IMR-90 (cell line): ENCODE measurements around the gene WNT7B. TPM values are rescaled to one million over a fixed set of nuclear protein-coding genes. Genes with fewer than 3 reads are reported as not detected.

Experiments
- ATAC-seq: fragments of 200-7000 bp; cut with Tn5 transposase; 2 replicates; pipeline ENCODE4 v1.9.1; 2020; ENCODE audit warnings: low read depth, mild to moderate bottlenecking, moderate library complexity
- BruUV-seq: library from RNA; stranded (reverse); fragments of 400-500 nt; replicated peaks from 2 replicates; lab custom pipeline; 2021; lab: Mats Ljungman, UMichigan
- CTCF ChIA-PET: fragments of 300-600 bp; formaldehyde crosslinking; extraction: SDS; loops from one replicate; lab custom pipeline; 2021; ENCODE audit warnings: antibody characterized with exemption; lab: Yijun Ruan, JAX
- POLR2A ChIA-PET: fragments of 300-600 bp; sonication (Branson Sonifier 250); formaldehyde crosslinking; loops from one replicate; lab custom pipeline; 2022; ENCODE audit warnings: antibody characterized with exemption; ENCODE audit not compliant: unreplicated experiment; lab: Charles Lee
- DNase-seq: peaks from one replicate; pipeline ENCODE4 v3.0.0; 2013
- H2AFZ ChIP-seq: replicated peaks from 2 replicates; pipeline ENCODE3; 2013; ENCODE audit warnings: low read length, mild to moderate bottlenecking; ENCODE audit not compliant: poor library complexity
- H2AK5ac ChIP-seq: 2 replicates; pipeline ENCODE4 v1.6.1; 2013; ENCODE audit warnings: low read depth, low read length, inconsistent platforms
- H2AK9ac ChIP-seq: replicated peaks from 2 replicates; pipeline ENCODE3; 2013; ENCODE audit warnings: mild to moderate bottlenecking, low read depth, low read length, moderate library complexity; ENCODE audit not compliant: poor library complexity
- H2BK120ac ChIP-seq: 2 replicates; pipeline ENCODE4 v1.6.1; 2013; ENCODE audit warnings: low read depth, low read length, inconsistent platforms
- H2BK15ac ChIP-seq: 3 replicates; pipeline ENCODE4 v1.6.1; 2013; ENCODE audit warnings: low read depth, low read length, inconsistent platforms
- H2BK20ac ChIP-seq: 2 replicates; pipeline ENCODE4 v1.6.1; 2013; ENCODE audit warnings: low read depth, mild to moderate bottlenecking, inconsistent platforms, low read length, moderate library complexity
- H2BK5ac ChIP-seq: 2 replicates; pipeline ENCODE4 v1.6.1; 2013; ENCODE audit warnings: mild to moderate bottlenecking, low read depth, low read length, inconsistent platforms; ENCODE audit not compliant: poor library complexity, severe bottlenecking
- H3K14ac ChIP-seq: replicated peaks from 2 replicates; pipeline ENCODE4 v1.6.1; 2013; ENCODE audit warnings: low read depth, low read length, inconsistent platforms
- H3K18ac ChIP-seq: 2 replicates; pipeline ENCODE4 v1.6.1; 2013; ENCODE audit warnings: low read depth, low read length, control low read depth
- H3K23ac ChIP-seq: 2 replicates; pipeline ENCODE4 v1.6.1; 2013; ENCODE audit warnings: low read depth, low read length, inconsistent platforms
- H3K27ac ChIP-seq: 2 replicates; pipeline ENCODE4 v1.5.1; 2013; ENCODE audit warnings: mild to moderate bottlenecking, control low read depth, low read length; ENCODE audit not compliant: insufficient read depth
- H3K27me3 ChIP-seq: 2 replicates; pipeline ENCODE4 v1.6.1; 2013; ENCODE audit warnings: low read length; ENCODE audit not compliant: control insufficient read depth, insufficient read depth
- H3K36me3 ChIP-seq: 2 replicates; pipeline ENCODE4 v1.6.1; 2013; ENCODE audit warnings: low read length, mixed read lengths; ENCODE audit not compliant: control insufficient read depth, insufficient read depth
- H3K4ac ChIP-seq: 2 replicates; pipeline ENCODE4 v1.6.1; 2013; ENCODE audit warnings: low read depth, low read length, inconsistent platforms
- H3K4me1 ChIP-seq: 2 replicates; pipeline ENCODE4 v1.6.1; 2013; ENCODE audit warnings: low read length, mixed read lengths; ENCODE audit not compliant: control insufficient read depth, insufficient read depth
- H3K4me2 ChIP-seq: 2 replicates; pipeline ENCODE4 v1.6.1; 2013; ENCODE audit warnings: low read depth, mild to moderate bottlenecking, control low read depth, low read length, moderate library complexity
- H3K4me3 ChIP-seq: 2 replicates; pipeline ENCODE4 v1.5.1; 2013; ENCODE audit warnings: low read depth, mild to moderate bottlenecking, control low read depth, low read length, moderate library complexity; ENCODE audit not compliant: insufficient read depth
- H3K56ac ChIP-seq: 2 replicates; pipeline ENCODE4 v1.6.1; 2013; ENCODE audit warnings: low read length, inconsistent platforms; ENCODE audit not compliant: insufficient read depth; ENCODE audit errors: extremely low read depth
- H3K79me1 ChIP-seq, 2 experiments: 2 replicates each; pipeline ENCODE4 v1.6.1; 2013; ENCODE audit warnings: low read length in 2 of 2, inconsistent platforms in 1 of 2, low read depth in 1 of 2
- H3K9ac ChIP-seq: 2 replicates; pipeline ENCODE4 v1.6.1; 2013; ENCODE audit warnings: low read depth, low read length, control low read depth
- H3K9me1 ChIP-seq: 2 replicates; pipeline ENCODE4 v1.6.1; 2013; ENCODE audit warnings: low read length, inconsistent platforms; ENCODE audit not compliant: insufficient read depth
- H3K9me3 ChIP-seq: 2 replicates; pipeline ENCODE4 v1.6.1; 2013; ENCODE audit warnings: low read length; ENCODE audit not compliant: control insufficient read depth, insufficient read depth
- H4K20me1 ChIP-seq: 2 replicates; pipeline ENCODE4 v1.6.1; 2013; ENCODE audit warnings: low read length, inconsistent platforms; ENCODE audit not compliant: insufficient read depth
- H4K5ac ChIP-seq: 2 replicates; pipeline ENCODE4 v1.6.1; 2013; ENCODE audit warnings: mild to moderate bottlenecking, low read depth, low read length, control low read depth
- H4K8ac ChIP-seq, 2 experiments: 2 replicates each; pipeline ENCODE4 v1.6.1; 2013; ENCODE audit warnings: low read depth in 2 of 2, low read length in 2 of 2, control low read depth in 1 of 2, inconsistent platforms in 1 of 2
- H4K91ac ChIP-seq: 2 replicates; pipeline ENCODE4 v1.6.1; 2013; ENCODE audit warnings: low read depth, low read length, inconsistent platforms; ENCODE audit not compliant: insufficient read depth
- BHLHE40 ChIP-seq: fragments of 150-350 bp; IDR thresholded peaks from 2 replicates; pipeline ENCODE4 v1.6.1; 2016; ENCODE audit warnings: mild to moderate bottlenecking, low read depth, low read length
- CEBPB ChIP-seq: IDR thresholded peaks from 2 replicates; pipeline ENCODE4 v1.6.1; 2012; ENCODE audit warnings: low read depth, low read length, improper control_type of control experiment
- CHD1 ChIP-seq: IDR thresholded peaks from 2 replicates; pipeline ENCODE4 v1.6.1; 2012; ENCODE audit warnings: low read depth, low read length, improper control_type of control experiment
- FOS ChIP-seq: fragments of 150-350 bp; IDR thresholded peaks from 2 replicates; pipeline ENCODE4 v1.6.1; 2016; ENCODE audit warnings: low read depth, low read length
- MAFK ChIP-seq: IDR thresholded peaks from 2 replicates; pipeline ENCODE4 v1.6.1; 2012; ENCODE audit warnings: low read depth, low read length, improper control_type of control experiment
- MAZ ChIP-seq: IDR thresholded peaks from 2 replicates; pipeline ENCODE4 v1.6.1; 2012; ENCODE audit warnings: low read depth, mild to moderate bottlenecking, low read length, improper control_type of control experiment, moderate library complexity, borderline replicate concordance
- MXI1 ChIP-seq: IDR thresholded peaks from 2 replicates; pipeline ENCODE4 v1.6.1; 2012; ENCODE audit warnings: low read depth, mild to moderate bottlenecking, low read length, moderate library complexity, borderline replicate concordance
- NFE2L2 ChIP-seq: fragments of 150-350 bp; IDR thresholded peaks from 2 replicates; pipeline ENCODE4 v1.6.1; 2016; ENCODE audit warnings: low read depth, mild to moderate bottlenecking, low read length
- POLR2A ChIP-seq: IDR thresholded peaks from 2 replicates; pipeline ENCODE4 v1.6.1; 2012; ENCODE audit warnings: mild to moderate bottlenecking, low read depth, low read length
- RAD21 ChIP-seq: IDR thresholded peaks from 2 replicates; pipeline ENCODE4 v1.6.1; 2012; ENCODE audit warnings: low read length, improper control_type of control experiment
- RCOR1 ChIP-seq: IDR thresholded peaks from 2 replicates; pipeline ENCODE4 v1.6.1; 2012; ENCODE audit warnings: mild to moderate bottlenecking, low read length, improper control_type of control experiment; ENCODE audit not compliant: insufficient replicate concordance
- RFX5 ChIP-seq: IDR thresholded peaks from 2 replicates; pipeline ENCODE4 v1.8.0; 2012; ENCODE audit warnings: low read depth, mild to moderate bottlenecking, low read length, moderate library complexity
- SMC3 ChIP-seq: fragments of 150-350 bp; IDR thresholded peaks from 2 replicates; pipeline ENCODE4 v1.6.1; 2016; ENCODE audit warnings: low read depth, mild to moderate bottlenecking, antibody characterized with exemption, low read length, moderate library complexity
- WGBS, 2 experiments: methylation state at CpG; one replicate each; pipeline versions ENCODE4 v1.1.5 to v1.1.7; 2013; ENCODE audit warnings: missing lambda C conversion rate in 2 of 2; ENCODE audit not compliant: insufficient read length in 1 of 2; ENCODE audit errors: extremely low coverage in 2 of 2; 5-methylcytosine and 5-hydroxymethylcytosine counted together
- dilution Hi-C: fragments of 300-500 bp; cut with HindIII; formaldehyde crosslinking; loops from one replicate; pipeline ENCODE4 v1.14.3; 2018; ENCODE audit warnings: low sequenced_read_pairs; ENCODE audit not compliant: unreplicated experiment
- in situ Hi-C: fragments of 300-500 bp; cut with MboI; formaldehyde crosslinking; loops from 3 replicates; pipeline ENCODE4 v1.14.3; 2019; ENCODE audit warnings: low sequenced_read_pairs, inconsistent platforms, mixed read lengths
- intact Hi-C: fragments of 100-400 bp; cut with micrococcal nuclease; formaldehyde crosslinking; loops from 2 replicates; pipeline ENCODE4 v1.10.0; 2022
- polyA plus RNA-seq, 3 experiments: library from polyadenylated mRNA; depleted of rRNA; stranded (reverse); fragments of >200 nt; gene quantifications; 2 replicates each; pipeline ENCODE4 v1.2.3, GENCODE V29; 2012; ENCODE audit warnings: low replicate concordance in 1 of 3
- total RNA-seq: library from RNA; depleted of rRNA; stranded (reverse); fragments of >200 nt; gene quantifications from 2 replicates; pipeline ENCODE4 v1.2.3, GENCODE V29; 2012
- TF ChIP-seq, protein P1 (sequence below): conservative IDR thresholded peaks from 2 replicates; pipeline ENCODE4 v1.5.1; 2012; ENCODE audit warnings: mild to moderate bottlenecking, low read depth, low read length, improper control_type of control experiment
- TF ChIP-seq, protein P2 (sequence below): fragments of 150-350 bp; IDR thresholded peaks from 2 replicates; pipeline ENCODE4 v1.6.1; 2017; ENCODE audit warnings: mild to moderate bottlenecking, antibody characterized with exemption, low read length, low read depth

WNT7B gene
- total and polyA plus RNA-seq, 2 of the 4 experiments (the other 2 are of a cell fraction) = under 0.01 to 0.15 TPM

DNA sequence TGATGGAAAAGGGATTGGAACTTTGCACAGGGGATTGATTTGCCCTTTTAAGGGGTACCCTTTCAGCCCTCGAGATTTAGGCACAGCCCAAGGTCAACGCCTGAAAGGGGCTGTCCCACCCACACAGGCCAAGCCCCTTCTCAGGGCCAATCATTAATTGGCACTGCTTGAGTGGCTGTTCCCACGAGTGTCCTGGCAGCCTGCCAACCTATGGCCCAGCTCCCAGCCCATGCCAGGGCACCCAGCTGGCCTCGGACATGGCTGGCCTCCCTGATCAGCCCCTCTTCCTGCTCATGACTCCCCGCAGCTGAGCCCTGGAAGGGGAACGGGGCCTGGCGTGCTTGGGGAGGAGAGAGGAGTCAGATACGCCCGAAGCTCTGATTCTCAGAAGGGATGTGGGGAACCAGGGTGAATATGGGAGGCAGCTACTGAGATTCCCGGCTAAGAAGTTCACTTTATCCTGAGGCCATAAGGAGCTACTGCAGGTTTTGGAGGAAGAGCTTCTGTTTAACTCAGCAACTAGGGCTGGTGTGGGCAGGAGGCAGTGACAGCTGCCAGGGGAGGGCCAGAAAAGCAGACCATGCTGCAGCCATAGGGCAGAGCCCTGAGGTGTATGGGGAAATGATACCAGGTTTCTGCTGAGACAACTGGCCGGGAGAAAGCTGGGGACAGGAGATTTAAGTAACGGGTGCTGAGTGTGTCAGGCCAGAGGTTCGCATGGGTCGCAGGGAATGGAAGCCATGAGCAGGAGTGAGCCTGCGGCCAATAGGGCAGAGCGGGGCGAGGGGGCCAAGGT lies 30.0 kb downstream of the WNT7B start (continued):
- TF ChIP-seq NFE2L2 = no peak

DNA sequence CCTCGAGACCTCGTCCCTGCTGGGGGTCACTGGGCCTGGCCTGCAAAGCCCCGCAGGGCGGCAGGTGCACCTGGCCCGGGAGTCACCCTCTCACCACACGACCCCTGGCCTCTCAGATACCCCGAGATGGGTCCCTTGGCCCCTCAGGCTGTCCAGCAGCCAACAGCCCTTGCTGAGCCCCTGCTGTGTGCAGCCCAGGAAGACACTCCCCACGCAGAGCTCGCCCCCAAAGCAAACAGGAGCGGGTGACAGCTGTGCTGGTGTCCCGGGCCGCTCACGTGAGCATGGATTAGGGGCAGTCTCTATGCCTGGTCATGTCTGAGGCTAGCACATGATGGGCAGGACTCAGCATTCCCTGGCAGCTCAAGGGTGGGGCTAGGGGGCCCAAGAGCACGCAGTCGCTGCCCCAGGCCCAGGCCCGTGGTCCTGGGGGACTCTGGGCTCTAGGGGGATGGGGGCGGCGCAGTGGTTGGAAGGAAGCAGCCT lies 31.3 kb downstream of the WNT7B start:
- in situ Hi-C loops (no loop called here), intact Hi-C loops (no loop called here), dilution Hi-C loops (no loop called here)
- Histone ChIP-seq H3K9ac (no peak overlapping the region), H2BK120ac (no peak overlapping the region), H2AK5ac (no peak overlapping the region), H4K5ac (no peak overlapping the region), H3K4me3 (no peak overlapping the region), H3K36me3 (no peaks in the 10 kb centered on the region), H3K18ac (no peak overlapping the region), H3K56ac (no peak overlapping the region), H3K27me3 (peaks cover 12% of the 10 kb centered on the region), H3K4me1 (0 out of 2 replicates have a peak, but pooled peaks cover 1% of the 10 kb centered on the region), H3K23ac (no peak overlapping the region), H3K14ac (no peak overlapping the region), H3K27ac (no peak overlapping the region), H2BK15ac (no peak overlapping the region), H2BK5ac (no peak overlapping the region), H4K8ac (no peak overlapping the region), H4K20me1 (no peaks in the 10 kb centered on the region; the same call in 1 of the 2 replicates), H2AFZ (no peak overlapping the region), H3K4ac (no peak overlapping the region), H2AK9ac (no peak overlapping the region), H3K4me2 (no peak overlapping the region), H2BK20ac (no peak overlapping the region), H4K91ac (no peak overlapping the region), H3K79me1 (no peaks in the 10 kb centered on the region), H3K9me1 (peaks cover 4% of the 10 kb centered on the region), H3K9me3 (no peaks in the 10 kb centered on the region)
- ChIA-PET CTCF (no interaction called here), POLR2A (no interaction called here)
- DNase-seq (no peak), ATAC-seq (no peak)
- 67% methylated on average over 7 of the region's 18 CpGs; no CpG with 5 or more reads in 1 of the 2 experiments for WGBS, 2 experiments
- no TSS peak for BruUV-seq
- no peak for TF ChIP-seq RCOR1
- TF ChIP-seq RAD21 = no peak
- no peak for TF ChIP-seq CEBPB
- TF ChIP-seq MAFK = no peak
- no peak for TF ChIP-seq BHLHE40
- TF ChIP-seq SMC3 = no peak
- TF ChIP-seq POLR2A = no peak
- no peak for TF ChIP-seq MAZ
- TF ChIP-seq CHD1 = no peak
- TF ChIP-seq FOS = no peak
- TF ChIP-seq, protein P1, sequence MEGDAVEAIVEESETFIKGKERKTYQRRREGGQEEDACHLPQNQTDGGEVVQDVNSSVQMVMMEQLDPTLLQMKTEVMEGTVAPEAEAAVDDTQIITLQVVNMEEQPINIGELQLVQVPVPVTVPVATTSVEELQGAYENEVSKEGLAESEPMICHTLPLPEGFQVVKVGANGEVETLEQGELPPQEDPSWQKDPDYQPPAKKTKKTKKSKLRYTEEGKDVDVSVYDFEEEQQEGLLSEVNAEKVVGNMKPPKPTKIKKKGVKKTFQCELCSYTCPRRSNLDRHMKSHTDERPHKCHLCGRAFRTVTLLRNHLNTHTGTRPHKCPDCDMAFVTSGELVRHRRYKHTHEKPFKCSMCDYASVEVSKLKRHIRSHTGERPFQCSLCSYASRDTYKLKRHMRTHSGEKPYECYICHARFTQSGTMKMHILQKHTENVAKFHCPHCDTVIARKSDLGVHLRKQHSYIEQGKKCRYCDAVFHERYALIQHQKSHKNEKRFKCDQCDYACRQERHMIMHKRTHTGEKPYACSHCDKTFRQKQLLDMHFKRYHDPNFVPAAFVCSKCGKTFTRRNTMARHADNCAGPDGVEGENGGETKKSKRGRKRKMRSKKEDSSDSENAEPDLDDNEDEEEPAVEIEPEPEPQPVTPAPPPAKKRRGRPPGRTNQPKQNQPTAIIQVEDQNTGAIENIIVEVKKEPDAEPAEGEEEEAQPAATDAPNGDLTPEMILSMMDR = no peak
- no peak for TF ChIP-seq MXI1
- TF ChIP-seq RFX5 = no peak
- TF ChIP-seq, protein P2, sequence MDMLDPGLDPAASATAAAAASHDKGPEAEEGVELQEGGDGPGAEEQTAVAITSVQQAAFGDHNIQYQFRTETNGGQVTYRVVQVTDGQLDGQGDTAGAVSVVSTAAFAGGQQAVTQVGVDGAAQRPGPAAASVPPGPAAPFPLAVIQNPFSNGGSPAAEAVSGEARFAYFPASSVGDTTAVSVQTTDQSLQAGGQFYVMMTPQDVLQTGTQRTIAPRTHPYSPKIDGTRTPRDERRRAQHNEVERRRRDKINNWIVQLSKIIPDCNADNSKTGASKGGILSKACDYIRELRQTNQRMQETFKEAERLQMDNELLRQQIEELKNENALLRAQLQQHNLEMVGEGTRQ = no peak
